Measurements from ENCODE around the gene LUZP2.

DNA sequence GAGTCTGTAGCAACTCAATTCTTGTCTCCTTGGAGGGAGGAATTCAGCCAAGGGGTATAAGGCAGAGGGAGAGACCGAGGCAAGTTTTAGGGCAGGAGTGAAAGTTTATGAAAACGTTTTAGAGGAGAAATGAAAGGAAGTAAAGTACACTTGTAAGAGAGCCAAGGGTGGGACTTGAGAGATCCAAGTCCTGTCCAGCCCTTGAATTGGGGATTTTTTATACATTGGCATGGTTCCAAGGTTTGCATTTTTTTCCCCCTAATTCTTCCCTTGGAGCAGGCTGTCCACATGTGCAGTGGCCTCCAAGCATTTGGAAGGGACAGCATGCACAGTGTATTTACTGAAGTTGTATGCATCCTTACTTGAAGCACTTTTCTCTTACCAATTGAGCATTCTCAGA, 192.1 kb downstream of the LUZP2 start:
- TF ChIP-seq, protein P1, sequence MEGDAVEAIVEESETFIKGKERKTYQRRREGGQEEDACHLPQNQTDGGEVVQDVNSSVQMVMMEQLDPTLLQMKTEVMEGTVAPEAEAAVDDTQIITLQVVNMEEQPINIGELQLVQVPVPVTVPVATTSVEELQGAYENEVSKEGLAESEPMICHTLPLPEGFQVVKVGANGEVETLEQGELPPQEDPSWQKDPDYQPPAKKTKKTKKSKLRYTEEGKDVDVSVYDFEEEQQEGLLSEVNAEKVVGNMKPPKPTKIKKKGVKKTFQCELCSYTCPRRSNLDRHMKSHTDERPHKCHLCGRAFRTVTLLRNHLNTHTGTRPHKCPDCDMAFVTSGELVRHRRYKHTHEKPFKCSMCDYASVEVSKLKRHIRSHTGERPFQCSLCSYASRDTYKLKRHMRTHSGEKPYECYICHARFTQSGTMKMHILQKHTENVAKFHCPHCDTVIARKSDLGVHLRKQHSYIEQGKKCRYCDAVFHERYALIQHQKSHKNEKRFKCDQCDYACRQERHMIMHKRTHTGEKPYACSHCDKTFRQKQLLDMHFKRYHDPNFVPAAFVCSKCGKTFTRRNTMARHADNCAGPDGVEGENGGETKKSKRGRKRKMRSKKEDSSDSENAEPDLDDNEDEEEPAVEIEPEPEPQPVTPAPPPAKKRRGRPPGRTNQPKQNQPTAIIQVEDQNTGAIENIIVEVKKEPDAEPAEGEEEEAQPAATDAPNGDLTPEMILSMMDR (IDR thresholded peaks at IDR 0.05; ENCODE audit: low read length), result no peak
- no peak for TF ChIP-seq EZH2phosphoT487 (IDR thresholded peaks at IDR 0.05; ENCODE audit: low read length)
